HL-60 (cell line): Measurements from ENCODE around the gene PHKA2.

Experiments used
- DNase-seq, 2 experiments: peaks; one replicate each; pipeline ENCODE4 v3.0.0-alpha.2; 2010 to 2020; ENCODE audit warnings: low read depth in 1 of 2, low spot score in 1 of 2
- H3K27ac ChIP-seq: fragments of 250-450 bp; sonication (Bioruptor Pico); replicated peaks from 2 replicates; pipeline ENCODE4 v1.5.1; 2020; ENCODE audit warnings: mild to moderate bottlenecking, moderate library complexity
- H3K27me3 ChIP-seq: fragments of 250-450 bp; sonication (Bioruptor Pico); 2 replicates; pipeline ENCODE4 v1.5.1; 2021; ENCODE audit warnings: mild to moderate bottlenecking, moderate library complexity; ENCODE audit not compliant: insufficient read depth, poor library complexity, severe bottlenecking
- H3K4me3 ChIP-seq: replicated peaks from 2 replicates; pipeline ENCODE4 v1.5.1; 2011; ENCODE audit warnings: mild to moderate bottlenecking, control low read depth, low read length; ENCODE audit not compliant: insufficient read depth
- CTCF ChIP-seq: IDR thresholded peaks from one replicate; pipeline ENCODE4 v1.5.1; 2011; ENCODE audit warnings: low read length, control low read depth, inconsistent platforms; ENCODE audit not compliant: insufficient read depth
- GABPA ChIP-seq: IDR thresholded peaks from 2 replicates; pipeline ENCODE4 v1.6.1; 2012; ENCODE audit warnings: low read depth
- POLR2AphosphoS5 ChIP-seq: IDR thresholded peaks from 2 replicates; pipeline ENCODE4 v1.6.1; 2012; ENCODE audit warnings: low read depth
- SPI1 ChIP-seq: IDR thresholded peaks from 2 replicates; pipeline ENCODE4 v1.6.1; 2012; ENCODE audit warnings: low read depth, mild to moderate bottlenecking, borderline replicate concordance
- TF ChIP-seq, protein P1 (sequence below): IDR thresholded peaks from 2 replicates; pipeline ENCODE4 v1.6.1; 2012; ENCODE audit warnings: low read depth; ENCODE audit not compliant: insufficient replicate concordance

PHKA2 gene

GRCh38 chrX:18966624-18967023 lies 17.3 kb downstream of the PHKA2 start:
- no peak overlapping the region for H3K27ac ChIP-seq
- no peak overlapping the region for H3K4me3 ChIP-seq
- TF ChIP-seq POLR2AphosphoS5 (no peak), CTCF (no peak), SPI1 (no peak), GABPA (no peak)
- TF ChIP-seq, protein P1, sequence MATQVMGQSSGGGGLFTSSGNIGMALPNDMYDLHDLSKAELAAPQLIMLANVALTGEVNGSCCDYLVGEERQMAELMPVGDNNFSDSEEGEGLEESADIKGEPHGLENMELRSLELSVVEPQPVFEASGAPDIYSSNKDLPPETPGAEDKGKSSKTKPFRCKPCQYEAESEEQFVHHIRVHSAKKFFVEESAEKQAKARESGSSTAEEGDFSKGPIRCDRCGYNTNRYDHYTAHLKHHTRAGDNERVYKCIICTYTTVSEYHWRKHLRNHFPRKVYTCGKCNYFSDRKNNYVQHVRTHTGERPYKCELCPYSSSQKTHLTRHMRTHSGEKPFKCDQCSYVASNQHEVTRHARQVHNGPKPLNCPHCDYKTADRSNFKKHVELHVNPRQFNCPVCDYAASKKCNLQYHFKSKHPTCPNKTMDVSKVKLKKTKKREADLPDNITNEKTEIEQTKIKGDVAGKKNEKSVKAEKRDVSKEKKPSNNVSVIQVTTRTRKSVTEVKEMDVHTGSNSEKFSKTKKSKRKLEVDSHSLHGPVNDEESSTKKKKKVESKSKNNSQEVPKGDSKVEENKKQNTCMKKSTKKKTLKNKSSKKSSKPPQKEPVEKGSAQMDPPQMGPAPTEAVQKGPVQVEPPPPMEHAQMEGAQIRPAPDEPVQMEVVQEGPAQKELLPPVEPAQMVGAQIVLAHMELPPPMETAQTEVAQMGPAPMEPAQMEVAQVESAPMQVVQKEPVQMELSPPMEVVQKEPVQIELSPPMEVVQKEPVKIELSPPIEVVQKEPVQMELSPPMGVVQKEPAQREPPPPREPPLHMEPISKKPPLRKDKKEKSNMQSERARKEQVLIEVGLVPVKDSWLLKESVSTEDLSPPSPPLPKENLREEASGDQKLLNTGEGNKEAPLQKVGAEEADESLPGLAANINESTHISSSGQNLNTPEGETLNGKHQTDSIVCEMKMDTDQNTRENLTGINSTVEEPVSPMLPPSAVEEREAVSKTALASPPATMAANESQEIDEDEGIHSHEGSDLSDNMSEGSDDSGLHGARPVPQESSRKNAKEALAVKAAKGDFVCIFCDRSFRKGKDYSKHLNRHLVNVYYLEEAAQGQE, result no peak
- no peak for DNase-seq
- H3K27me3 ChIP-seq, result no peaks in the 10 kb centered on the region

DNA sequence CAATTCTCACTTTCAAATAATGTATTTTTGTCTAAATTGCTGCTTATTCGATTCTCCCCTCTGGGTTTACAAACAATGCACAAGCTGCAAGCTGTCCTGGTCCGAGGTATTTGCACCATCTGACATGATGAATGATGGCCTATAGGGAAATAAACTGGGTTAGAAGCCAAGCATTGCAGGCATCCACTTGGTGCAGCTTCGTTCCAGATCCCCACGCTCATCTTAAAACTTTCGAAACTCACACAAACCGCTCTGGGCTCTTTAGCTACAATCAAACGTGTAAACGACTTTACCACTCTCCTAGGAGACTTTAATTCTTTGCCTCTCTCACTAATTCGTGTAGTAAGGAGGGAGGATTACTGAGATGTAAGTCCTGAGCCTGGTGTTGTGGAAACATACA lies 19.0 kb downstream of the PHKA2 start:
- H3K27ac ChIP-seq, result no peak overlapping the region
- no peaks in the 10 kb centered on the region for H3K27me3 ChIP-seq
- no peak for TF ChIP-seq GABPA
- TF ChIP-seq CTCF, result no peak
- TF ChIP-seq POLR2AphosphoS5, result no peak
- TF ChIP-seq, protein P1, result no peak
- TF ChIP-seq SPI1, result no peak
- no peak for DNase-seq
- H3K4me3 ChIP-seq, result no peak overlapping the region

DNA sequence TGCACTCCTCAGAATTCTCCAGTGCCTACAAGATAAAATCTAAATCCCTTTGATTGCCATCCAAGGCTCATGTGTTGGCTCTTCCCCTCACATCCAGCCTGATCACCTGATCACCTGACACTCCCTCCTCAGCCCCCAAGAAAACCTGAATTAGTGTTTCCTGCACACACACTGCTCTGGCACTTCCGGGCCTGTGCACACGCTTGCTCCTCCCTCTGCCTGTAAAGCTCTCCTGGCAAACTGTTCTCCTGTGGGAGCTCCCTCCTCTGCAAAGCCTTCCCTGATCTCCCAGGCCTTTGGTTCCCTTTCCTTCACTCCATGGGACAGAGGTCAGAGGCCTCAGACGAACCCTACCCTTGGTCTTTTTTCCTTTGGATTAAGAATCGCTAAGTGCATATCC lies 19.9 kb downstream of the PHKA2 start:
- DNase-seq, result no peak
- Histone ChIP-seq H3K4me3 (no peak overlapping the region), H3K27me3 (no peaks in the 10 kb centered on the region), H3K27ac (peak overlapping the region; percentile 50; the same call in 1 of the 2 replicates)
- no peak for TF ChIP-seq GABPA
- TF ChIP-seq CTCF, result no peak
- TF ChIP-seq, protein P1, result no peak
- no peak for TF ChIP-seq POLR2AphosphoS5
- no peak for TF ChIP-seq SPI1
